CD4-positive, alpha-beta T cell treated with Interleukin-21 for 1 hour (primary cell): ENCODE results near the gene SIM2.

Source experiments
- DNase-seq: peaks from one replicate; pipeline ENCODE4 v3.0.0-alpha.2; 2020

The SIM2 gene

GRCh38 chr21:36744190-36744559, 45.3 kb downstream of the SIM2 start:
- no peak for DNase-seq

DNA sequence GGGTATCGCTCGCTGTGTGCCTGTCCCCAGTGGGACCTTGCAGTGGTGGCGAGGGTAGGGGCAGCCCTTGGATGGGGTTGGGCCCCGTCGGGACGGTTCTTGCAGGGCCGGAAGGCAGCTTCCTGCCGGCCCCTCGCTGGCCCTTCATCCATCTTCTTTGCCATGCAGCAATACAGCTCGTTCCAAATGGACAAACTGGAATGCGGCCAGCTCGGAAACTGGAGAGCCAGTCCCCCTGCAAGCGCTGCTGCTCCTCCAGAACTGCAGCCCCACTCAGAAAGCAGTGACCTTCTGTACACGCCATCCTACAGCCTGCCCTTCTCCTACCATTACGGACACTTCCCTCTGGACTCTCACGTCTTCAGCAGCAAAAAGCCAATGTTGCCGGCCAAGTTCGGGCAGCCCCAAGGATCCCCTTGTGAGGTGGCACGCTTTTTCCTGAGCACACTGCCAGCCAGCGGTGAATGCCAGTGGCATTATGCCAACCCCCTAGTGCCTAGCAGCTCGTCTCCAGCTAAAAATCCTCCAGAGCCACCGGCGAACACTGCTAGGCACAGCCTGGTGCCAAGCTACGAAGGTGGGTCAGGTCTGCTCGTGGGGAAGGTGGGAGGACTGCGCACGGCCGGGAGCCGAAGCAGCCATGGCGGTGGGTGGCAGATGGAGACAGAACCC, 45.8 kb downstream of the SIM2 start:
- no peak for DNase-seq

GRCh38 chr21:36745459-36745858, 46.5 kb downstream of the SIM2 start:
- no peak for DNase-seq

DNA sequence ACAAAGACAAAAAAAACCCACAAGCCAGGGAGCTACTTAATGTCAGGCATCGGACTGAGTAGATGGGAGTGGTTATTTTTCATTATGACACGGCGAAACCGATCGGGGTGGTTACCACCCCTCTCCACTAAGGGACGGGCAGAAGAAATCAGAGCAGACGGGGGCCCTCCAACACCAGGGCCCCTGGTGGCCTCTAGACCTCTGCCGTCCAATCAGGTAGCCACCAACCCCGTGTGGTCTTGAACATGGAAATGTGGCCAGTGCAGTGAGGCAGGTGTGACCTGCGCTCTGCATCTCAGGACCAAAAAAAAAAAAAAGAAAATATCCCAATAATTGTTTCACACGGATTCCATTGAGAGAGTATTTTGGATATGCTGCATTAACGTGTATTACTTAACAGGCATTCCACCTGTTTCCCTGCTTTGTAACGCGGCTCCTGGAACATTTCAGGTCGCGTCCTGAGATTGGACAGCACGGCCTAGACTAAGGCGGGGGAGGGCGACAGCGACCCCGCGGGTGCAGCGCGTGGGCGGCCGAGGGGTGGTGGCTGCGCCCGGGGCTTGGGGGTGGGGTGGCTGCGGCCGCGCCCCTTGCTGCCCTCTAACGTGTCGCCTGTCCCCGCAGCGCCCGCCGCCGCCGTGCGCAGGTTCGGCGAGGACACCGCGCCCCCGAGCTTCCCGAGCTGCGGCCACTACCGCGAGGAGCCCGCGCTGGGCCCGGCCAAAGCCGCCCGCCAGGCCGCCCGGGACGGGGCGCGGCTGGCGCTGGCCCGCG, 48.3 kb downstream of the SIM2 start:
- no peak for DNase-seq

GRCh38 chr21:36747815-36748383, 49.0 kb downstream of the SIM2 start:
- no peak for DNase-seq

- no peak for DNase-seq
Observed at GRCh38 chr21:36749935-36750575, 51.1 kb downstream of the SIM2 start.

DNA sequence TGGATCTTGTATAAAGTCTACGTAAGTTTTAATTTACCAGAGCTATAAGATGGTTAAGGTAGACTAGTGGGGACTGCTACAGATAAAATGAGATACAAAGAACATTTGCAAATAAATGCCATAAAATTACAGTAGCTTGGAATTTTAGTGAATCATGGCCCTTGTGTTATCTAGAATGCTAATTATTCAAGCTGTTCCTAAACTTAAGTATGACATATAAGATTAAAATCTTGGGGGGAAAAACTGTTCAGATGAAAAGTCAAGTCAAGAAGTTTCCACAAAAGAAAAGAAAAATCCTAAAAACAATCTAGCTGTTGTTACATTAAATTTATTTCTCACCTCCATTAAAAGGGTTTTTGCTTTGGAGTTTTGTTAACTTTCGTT, 51.7 kb downstream of the SIM2 start:
- DNase-seq, result no peak

DNA sequence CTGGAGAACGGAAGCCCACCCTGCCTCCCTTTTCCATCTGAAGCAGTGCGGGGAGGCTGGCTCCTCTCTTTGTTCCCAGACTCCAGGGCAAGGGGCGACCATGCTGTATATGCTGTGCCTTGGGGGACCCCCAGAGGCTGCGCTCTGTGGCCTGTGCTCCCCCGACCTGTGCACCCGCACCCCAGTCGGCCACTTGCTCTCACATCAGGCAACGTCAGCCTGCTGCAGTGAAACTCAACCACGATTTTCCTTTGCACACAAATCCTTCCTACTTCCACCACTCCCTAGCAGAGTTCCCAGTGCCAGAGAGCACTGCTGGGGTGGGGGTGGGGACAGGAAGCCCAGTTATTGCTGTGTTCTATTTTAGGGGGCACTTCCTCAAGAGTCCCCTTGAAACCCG, 52.5 kb downstream of the SIM2 start:
- DNase-seq, result no peak

- no peak for DNase-seq
Observed at GRCh38 chr21:36753556-36753955, 54.6 kb downstream of the SIM2 start.

- no peak for DNase-seq
Observed at GRCh38 chr21:36754241-36754898, 55.5 kb downstream of the SIM2 start.

GRCh38 chr21:36756527-36756926, 57.6 kb downstream of the SIM2 start:
- no peak for DNase-seq

DNA sequence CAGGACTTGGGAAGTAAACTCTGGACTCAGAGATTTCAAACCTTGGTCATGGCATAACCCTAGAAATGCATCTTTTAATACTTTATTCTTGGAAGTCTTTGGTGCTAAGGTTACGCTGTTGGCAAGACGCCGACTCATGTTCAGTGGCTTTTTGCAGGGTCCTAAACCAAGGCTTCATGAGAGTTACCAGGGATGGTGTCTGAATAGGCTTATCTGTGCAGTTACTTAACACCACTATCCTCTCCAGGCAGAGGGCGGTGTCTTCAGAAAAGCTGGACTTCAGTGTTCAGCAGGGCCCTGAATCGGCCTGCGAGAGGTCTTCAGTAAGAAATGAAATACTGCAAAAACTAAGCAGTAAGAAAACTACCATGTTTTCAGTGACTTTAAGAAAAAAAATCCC, 58.3 kb downstream of the SIM2 start:
- DNase-seq, result no peak

- DNase-seq, result no peak
Observed at GRCh38 chr21:36759348-36760083, 60.6 kb downstream of the SIM2 start.

DNA sequence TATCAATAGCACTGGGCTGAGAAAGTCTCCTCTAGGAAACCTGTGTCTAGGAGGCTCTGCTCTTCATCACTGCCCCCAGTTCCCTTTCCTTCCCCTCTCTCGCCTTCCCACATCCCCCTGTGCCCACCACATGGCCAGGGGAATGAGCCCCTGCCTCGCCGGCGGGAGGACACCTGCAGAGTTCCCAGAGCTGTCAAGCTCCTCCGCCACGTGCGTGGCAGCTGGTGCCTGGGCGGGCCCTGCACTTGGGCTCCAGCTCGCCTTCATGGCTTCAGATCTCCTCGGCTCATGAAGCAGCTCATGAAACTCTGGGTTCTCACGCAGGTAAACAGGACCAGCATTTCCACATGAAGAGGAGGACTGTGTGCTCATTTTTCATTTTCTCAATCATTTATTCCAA, 62.8 kb downstream of the SIM2 start:
- no peak for DNase-seq

GRCh38 chr21:36762642-36763041, 63.7 kb downstream of the SIM2 start:
- DNase-seq, result no peak

- DNase-seq, result no peak
Observed at GRCh38 chr21:36763305-36763704, 64.4 kb downstream of the SIM2 start.

DNA sequence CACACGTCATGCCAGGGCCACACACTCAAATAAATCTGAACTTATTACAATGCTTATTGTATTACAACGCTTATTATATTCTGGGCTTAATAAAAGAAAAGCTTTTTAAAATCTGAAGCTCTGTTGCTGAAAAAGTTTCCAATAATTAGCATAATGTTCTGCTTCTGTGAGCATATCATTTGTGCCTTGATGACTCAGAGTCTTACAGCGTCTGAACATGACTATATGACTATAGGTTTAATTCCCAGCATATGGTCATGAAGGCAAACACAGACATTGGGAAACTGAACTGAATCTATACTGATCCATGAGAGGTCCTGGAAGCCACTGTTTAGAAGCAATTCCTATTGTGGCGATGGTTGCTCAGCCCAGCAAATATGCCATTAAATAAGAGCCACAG, 66.3 kb downstream of the SIM2 start:
- no peak for DNase-seq

- no peak for DNase-seq
Observed at GRCh38 chr21:36766511-36766910, 67.6 kb downstream of the SIM2 start.

- DNase-seq, result no peak
Observed at GRCh38 chr21:36767096-36767495, 68.2 kb downstream of the SIM2 start.

DNA sequence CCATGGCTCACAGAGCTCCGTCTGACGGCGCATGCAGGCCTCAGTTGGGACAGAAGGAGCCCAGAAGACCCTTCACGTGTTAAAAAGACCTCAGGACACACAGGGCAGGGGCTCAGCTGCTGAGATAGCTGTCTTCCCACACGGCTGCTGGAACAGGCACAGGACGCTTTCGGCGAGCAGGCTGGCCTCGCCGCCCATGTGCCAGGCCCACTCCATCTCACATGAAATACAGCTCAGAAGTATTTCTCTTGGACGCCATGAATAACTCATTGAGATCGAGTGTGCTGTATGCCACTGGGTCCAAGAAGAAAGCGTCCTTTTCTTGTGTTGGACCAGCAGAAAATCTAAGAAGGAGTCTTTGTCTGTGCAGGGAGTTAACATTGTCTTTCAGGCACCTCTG, 69.6 kb downstream of the SIM2 start:
- DNase-seq, result no peak

DNA sequence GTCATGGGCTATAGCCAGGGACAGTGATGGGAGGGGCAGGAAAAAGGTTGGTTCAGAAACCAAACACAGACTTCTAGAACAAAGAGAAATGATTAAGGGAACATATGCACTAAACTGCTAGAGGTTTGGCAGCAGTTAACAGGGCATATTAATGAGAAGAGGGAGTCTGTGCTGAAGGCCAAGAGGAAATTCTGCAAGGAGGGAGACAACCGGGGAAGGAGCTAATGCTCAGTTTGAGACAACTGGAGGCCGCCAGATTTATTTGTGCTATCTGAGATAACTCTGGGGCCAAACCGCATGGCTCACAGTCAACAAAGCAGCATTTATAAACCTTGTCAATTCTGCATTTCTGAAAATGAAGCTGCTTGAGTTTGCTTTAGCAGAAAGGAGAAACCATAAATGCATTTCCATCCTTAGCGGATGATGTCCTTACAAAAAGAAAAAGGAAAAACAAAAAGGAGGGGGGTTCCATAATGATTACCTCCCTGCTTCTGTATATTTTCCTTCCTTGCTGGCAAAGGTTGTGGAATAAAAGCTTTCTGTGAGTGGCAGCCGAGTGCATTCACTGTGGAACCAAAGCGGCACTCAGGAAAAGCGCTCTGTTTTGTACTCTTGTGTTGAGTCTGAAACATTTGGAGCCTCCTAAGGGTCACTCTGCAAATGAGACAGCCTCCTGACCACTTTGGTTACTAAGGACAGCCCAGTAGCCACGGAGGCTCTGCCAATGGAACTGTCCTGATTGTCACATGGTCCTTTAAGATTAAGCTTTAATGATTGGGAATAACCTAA, 70.3 kb downstream of the SIM2 start:
- DNase-seq, result no peak

GRCh38 chr21:36773117-36773516, 74.2 kb downstream of the SIM2 start:
- DNase-seq, result no peak
